GM19043 (cell line): ENCODE data around the gene LILRB2.
"Not testable (repeated sequence)": the region's sequence is repeated elsewhere in the genome, so short reads cannot be mapped to it uniquely, and the experiment has no call there.

Source experiments
- ATAC-seq: cut with Tn5 transposase; IDR thresholded peaks from one replicate; pipeline ENCODE4 v1.9.1; 2021; ENCODE audit warnings: low read depth; ENCODE audit not compliant: unreplicated experiment

The LILRB2 gene

GRCh38 chr19:54275951-54276350, 5.0 kb downstream of the LILRB2 start:
- no peak for ATAC-seq

DNA sequence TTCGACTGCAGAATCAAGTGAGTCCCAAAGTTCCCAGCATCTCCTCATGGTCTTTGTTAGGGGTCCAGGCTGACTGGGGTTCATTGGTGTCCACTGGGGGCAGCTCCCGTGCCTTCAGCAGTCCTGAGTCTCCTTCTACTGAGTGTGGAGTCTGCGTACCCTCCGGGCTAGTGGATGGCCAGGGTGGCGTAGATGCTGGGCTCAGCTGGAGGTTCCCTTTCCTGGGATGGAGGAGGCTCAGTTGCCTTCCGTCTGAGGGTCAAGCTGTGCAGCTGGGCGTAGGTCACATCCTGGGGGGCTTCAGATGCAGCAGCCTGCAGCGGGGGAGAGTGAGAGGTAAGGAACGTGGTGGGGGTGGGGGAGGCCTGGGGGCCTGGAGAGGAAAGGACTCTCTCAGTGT, 6.4 kb downstream of the LILRB2 start:
- ATAC-seq = not testable (repeated sequence)

DNA sequence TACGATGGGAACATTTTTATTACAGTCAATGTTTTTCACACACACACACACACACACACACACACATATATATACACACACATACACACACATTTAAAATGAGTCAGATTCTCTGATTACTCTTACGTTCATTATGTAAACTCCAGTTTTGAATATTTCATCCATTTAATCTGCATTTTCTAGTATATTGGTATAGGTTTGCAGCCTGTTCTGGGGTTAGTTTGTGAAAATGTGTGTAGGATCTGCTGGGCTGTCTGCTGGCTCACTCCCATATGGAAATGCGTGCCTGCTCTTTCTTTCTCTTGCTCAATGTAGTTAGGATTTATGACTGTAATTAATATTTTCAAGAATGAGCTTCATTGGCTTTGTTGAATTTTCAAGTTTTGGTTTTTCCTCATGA, 7.1 kb downstream of the LILRB2 start:
- ATAC-seq = no peak

- ATAC-seq = not testable (repeated sequence)
These were observed 8.7 kb downstream of the LILRB2 start for GRCh38 chr19:54272181-54272580.

- not testable (repeated sequence) for ATAC-seq
These were observed 9.3 kb downstream of the LILRB2 start for GRCh38 chr19:54271587-54271986.

DNA sequence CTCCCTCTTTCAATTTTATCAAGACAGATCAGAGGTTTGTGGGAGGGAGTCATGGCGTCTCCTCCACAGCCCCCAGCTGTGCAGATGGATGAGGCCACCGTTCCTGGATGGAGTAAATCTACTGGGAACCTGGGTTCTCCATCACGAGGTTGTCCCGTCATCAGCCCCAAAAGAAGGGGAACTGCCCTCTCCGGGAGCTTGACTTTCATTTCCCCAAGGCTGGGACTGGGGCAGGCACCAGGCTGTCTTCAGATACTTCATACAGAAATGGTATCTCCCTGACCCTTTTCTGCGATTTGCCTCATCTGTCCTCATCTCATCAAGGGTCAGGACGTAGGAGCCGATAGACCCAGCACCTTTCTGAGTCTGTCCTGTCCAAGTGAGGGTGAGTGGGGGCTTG, 9.8 kb downstream of the LILRB2 start:
- ATAC-seq = no peak

- no peak for ATAC-seq
These were observed 12.0 kb downstream of the LILRB2 start for GRCh38 chr19:54268936-54269335.

DNA sequence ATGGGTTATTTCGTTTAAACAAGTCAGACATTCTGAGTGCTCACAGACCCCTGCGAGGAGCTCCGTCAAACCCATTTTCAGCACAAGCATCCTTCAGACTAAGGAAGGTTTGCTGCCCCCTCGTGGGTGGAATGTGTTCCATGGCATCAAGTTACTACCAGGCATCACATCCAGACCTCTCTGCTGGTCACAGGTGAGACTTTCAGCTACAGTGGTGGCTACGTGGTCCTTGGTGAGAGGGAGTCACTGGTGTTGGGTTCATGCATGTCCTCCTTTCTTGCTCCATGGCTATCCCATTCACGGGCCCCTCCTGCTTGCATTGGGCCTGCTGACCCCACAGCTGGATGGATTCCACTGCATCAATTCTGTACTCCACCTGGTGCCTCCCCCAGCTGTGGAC, 14.8 kb downstream of the LILRB2 start:
- no peak for ATAC-seq

GRCh38 chr19:54262470-54262869, 18.4 kb downstream of the LILRB2 start:
- no peak for ATAC-seq

GRCh38 chr19:54262066-54262465, 18.8 kb downstream of the LILRB2 start:
- no peak for ATAC-seq

DNA sequence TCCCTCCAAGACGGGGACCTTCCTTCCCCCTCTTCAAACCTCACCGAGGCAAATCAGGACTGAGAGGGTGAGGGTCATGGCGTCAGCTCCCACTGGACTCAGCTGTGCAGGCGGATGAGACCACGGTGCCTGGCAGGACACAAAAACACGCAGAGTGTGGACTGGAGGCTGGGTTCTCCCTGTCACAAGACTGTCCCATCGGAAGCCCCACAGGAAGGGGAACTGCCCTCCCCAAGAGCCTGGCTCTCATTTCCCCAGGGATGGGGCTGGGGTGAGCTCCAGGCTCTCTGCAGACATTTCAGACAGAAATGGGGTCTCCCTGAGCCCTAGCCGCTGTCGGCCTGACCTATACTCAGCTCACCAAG, 23.8 kb downstream of the LILRB2 start, which contains the start of gene LILRB5:
LILRB5 (minus strand) TSS at position 158 of the 365 bp plus-strand sequence; CDS start at position 78, 80 bp downstream.
- ATAC-seq = no peak

GRCh38 chr19:54256250-54257115, 24.4 kb downstream of the LILRB2 start:
- no peak for ATAC-seq

DNA sequence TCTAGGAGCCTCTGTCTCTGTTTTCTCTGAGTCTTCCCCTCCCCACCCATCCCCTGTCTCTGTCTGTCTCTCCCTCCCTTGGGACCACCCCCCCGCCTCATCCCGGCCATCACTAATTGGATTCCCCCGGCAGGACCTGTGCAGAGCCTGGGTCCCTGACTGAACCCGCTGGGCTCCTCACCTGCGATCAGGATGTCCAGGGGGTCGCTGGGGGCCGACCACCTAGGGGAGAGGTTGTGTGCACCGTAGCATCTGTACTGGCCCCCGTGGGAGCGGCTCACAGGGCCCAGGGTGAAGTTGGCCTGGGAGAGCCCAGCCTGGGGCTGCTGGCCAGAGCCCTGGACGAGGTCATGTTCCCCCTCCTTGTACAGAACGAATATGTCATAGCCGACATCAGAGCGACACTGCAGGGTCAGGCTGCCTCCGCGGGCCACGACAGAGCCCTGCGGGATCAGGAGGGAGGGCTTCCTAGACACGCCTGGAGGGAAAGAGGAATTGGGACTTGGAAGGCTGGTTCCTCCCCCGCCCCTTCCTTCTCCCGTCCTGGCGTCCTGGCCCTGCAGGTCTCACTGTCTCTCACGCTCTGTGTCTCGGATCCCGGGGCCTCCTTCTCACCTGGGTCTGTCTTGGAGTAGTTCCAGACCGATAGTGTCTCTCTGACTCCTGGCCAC, 25.7 kb downstream of the LILRB2 start:
- no peak for ATAC-seq

DNA sequence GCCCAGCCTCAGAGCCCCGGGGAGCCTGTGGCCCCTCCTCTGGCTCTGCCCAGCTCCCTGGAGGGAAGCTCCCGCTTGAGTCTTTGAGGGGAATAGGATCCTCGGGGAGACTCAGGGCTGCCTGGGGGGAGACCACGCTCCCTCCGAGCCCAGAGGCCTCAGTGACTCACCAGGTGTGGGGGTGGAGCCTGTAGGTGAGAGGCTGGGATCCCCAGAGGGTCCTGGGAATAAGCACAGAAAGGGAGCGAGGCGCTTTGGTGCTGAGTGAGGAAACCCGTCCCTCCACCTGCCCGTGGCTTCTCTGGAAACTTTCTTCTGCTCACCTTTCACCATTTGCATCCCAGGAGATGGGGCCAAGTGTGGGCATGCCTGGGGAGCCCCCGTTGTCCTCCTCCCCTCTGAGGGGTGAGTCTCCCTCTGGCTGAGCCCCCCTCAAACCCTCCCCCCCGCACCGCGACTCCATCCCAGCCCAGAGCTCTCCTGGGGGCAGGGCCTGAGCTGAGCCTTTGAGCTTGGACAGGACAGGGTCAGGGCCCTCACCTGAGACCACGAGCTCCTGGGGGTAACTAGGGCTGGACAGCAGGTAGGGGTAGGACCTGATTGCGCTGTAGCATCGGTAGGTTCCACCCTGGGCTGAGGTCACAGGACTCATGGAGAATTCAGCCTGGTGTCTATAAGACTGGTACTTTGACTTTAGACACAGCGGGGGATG, 26.6 kb downstream of the LILRB2 start:
- no peak for ATAC-seq

GRCh38 chr19:54253331-54254194, 27.3 kb downstream of the LILRB2 start:
- ATAC-seq = no peak

DNA sequence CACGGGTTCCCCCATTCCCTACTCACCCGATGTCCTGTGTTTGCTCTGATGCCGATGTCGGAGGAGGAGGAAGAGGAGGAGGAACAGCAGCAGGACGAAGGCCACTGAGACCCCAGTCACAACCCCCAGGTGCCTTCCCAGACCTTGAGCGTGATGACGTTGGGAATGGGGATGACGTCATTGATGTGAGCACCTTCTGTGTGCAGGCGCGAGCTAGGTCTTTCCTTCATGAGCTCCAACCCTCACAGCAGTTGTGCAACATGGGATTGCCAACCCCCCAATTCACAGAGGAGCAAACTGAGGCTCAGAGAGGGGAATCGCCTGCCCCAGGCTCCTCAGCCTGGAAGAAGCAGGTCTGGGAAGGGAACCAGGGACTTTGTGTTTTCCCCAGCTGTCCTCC, 28.1 kb downstream of the LILRB2 start:
- no peak for ATAC-seq

GRCh38 chr19:54252243-54252642, 28.7 kb downstream of the LILRB2 start:
- ATAC-seq = no peak

DNA sequence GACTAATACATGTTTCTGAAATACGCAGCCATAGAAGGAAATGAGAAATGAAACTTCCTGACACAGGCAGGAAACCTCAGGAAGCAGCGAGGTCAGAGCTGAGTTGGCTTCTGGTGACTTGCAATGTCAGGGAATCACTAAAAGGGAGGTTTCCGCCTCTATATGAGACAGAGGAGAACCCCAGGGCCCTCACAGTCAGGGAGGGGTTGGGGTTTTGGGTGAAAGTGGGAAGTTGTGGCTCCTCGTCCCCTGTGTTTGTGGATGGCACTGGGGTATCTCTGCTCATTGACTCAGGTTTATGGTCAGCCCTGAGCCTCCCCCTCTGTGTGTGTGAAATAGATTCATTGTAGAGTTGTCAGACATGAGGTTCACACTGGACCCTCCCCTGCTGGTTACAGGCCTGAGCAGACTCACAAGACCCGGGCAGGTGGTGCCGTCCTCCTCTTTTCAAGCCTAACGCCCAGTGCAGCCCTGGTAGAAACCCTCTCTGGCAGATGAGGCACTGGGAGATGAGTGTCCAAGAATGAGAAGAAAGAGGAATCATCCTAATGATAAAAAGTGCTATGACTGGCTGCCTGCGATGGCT, 32.8 kb downstream of the LILRB2 start:
- ATAC-seq = no peak

DNA sequence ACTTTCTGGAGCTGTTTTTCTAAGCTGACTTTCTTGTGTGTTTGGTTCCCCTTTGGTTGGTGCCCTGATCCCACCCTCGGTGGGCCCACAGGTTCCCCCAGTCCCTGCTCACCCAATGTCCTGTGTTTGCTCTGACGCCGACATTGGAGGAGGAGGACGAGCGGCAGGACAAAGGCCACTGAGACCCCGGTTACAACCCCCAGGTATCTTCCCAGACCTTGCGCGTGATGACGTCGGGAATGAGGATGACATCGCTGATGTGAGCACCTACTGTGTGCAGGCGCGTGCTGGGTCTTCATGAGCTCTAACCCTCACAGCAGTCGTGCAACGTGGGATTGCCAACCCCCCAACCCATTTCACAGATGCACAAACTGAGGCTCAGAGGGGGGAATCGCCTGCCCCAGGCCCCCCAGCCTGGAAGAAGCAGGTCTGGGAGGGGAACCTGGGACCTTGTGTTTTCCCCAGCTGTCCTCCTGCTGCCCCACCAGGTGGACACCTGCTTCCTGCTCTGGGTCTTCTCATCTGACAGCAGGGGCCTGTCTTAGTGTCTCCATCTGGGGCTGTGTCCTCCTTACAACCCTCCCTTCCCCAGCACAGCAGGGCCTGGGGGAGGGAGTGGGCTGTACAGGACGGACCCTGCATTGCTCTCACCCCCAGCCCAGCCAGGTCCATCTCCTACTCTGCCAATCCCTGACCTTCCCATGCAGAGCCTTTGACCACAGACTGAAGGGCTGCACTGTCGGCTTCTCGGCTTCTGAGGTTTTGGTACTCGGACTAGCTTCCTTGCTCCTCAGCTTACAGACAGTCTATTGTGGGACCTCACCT, 33.6 kb downstream of the LILRB2 start:
- no peak for ATAC-seq
